ENCODE results near the gene DACT2.

The DACT2 gene

DNA sequence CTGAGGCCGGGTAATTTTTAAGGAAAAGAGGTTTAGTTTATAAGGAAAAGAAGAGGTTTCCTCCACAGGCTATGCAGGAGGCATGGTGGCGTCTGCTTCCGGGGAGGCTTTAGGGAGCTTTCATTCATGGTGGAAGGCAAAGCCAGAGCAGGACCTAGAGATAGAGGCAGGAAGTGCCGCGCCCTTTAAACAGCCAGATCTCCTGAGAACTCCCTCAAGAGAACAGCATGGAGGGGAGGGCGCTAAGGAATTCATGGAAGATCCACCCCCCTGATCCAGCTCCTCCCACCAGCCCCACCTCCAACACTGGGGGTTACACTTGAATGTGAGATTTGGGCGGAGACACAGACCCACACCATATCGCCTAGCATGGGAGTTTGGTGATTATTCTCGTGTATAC lies 13.9 kb upstream of the DACT2 start:
- Histone ChIP-seq H3K27me3 (no peaks in the 10 kb centered on the region), H3K36me3 (no peaks in the 10 kb centered on the region), H3K4me3 (no peak overlapping the region), H3K27ac (no peak overlapping the region), H3K4me2 (no peak overlapping the region), H3K9me3 (replicated peaks in 1 of 11) (peaks cover 0 to 12% (median 8%) of the 10 kb centered on the region in 11 experiments; a peak in 13 of 22 replicates), H4K20me1 (no peaks in the 10 kb centered on the region), H3K4me1 (no peaks in the 10 kb centered on the region), H3K9ac (no peak overlapping the region)
- no peak for TF ChIP-seq Cebpa-rat (IDR thresholded peaks at IDR 0.05)

DNA sequence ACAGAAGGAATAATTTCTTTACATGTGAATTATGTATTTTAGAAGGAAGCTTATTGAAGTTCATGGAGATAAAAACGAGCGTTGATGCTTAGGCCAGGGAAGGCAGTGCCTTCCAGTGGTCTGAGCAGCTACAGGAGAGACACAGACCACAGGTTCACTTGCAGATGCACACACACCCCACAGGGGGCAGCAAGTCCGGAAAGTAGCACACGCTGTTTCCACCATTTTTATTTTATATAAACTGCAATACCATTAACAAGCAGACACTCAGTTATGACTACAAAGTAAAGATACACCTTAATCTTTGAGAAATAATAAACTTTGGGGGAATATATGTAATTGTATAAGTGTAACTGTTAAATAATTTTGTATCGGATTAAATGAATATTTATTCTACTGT lies 13.5 kb upstream of the DACT2 start:
- no peaks in the 10 kb centered on the region for H3K4me1 ChIP-seq
- TF ChIP-seq Cebpa-rat (IDR thresholded peaks at IDR 0.05) = no peak

DNA sequence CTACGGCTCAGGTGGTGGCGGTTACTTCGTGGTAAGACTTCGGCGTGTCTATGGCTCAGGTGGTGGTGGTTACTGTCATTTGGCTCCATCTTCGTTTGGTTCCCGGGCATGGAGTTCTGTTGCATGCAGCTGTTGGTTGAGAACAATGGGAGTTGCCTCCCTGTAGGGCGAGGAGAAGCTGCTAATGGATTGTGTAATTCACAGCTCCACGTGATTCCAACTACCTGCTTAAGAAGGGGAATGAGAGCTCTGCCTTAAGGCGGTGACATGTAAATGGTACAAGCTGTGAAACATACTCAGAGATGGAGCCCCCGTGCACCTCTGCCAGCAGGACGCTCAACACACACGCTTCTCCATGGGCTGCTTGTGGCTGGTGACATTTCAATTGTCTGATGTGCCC lies 12.4 kb upstream of the DACT2 start:
- Histone ChIP-seq H3K4me1 (no peaks in the 10 kb centered on the region), H3K27ac (no peak overlapping the region), H3K4me3 (no peak overlapping the region), H4K20me1 (no peaks in the 10 kb centered on the region), H3K36me3 (no peaks in the 10 kb centered on the region), H3K9ac (no peak overlapping the region), H3K9me3 (replicated peaks in 1 of 11) (peaks cover 0 to 21% (median 12%) of the 10 kb centered on the region in 11 experiments; a peak in 13 of 22 replicates), H3K27me3 (no peaks in the 10 kb centered on the region), H3K4me2 (no peak overlapping the region)
- TF ChIP-seq Cebpa-rat (IDR thresholded peaks at IDR 0.05) = no peak

More for the DNA sequence above, 13.5 kb upstream of the DACT2 start:
- Histone ChIP-seq H3K4me2 (no peak overlapping the region), H3K9ac (no peak overlapping the region), H3K9me3 (replicated peaks in 1 of 11) (peaks cover 0 to 17% (median 12%) of the 10 kb centered on the region in 11 experiments; a peak in 13 of 22 replicates), H3K36me3 (no peaks in the 10 kb centered on the region), H4K20me1 (no peaks in the 10 kb centered on the region), H3K27ac (no peak overlapping the region), H3K27me3 (no peaks in the 10 kb centered on the region), H3K4me3 (no peak overlapping the region)

DNA sequence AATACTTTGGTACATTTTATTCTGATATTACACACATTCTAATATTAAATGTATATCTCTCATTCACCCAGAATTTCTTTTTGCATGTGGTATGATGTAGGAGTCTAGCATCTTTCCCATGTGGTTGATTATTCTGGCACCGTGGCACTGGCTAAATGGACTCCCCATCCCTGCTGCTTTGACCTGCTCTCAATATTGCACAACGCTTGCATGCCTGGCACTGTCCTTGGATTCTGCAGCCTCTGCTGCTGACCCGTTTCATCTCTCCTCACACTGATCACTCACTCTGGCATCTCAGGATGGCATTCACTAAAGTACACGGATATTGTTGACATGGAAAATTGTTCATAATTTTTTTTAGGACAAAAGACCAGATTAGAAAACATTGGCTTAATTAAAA lies 11.5 kb upstream of the DACT2 start:
- no peaks in the 10 kb centered on the region for H4K20me1 ChIP-seq
- no peaks in the 10 kb centered on the region for H3K27me3 ChIP-seq
- H3K4me1 ChIP-seq = no peaks in the 10 kb centered on the region
- H3K36me3 ChIP-seq = no peaks in the 10 kb centered on the region
- no peak overlapping the region for H3K4me2 ChIP-seq
- no peak overlapping the region for H3K9ac ChIP-seq
- no peak overlapping the region for H3K27ac ChIP-seq
- no peak for TF ChIP-seq Cebpa-rat (IDR thresholded peaks at IDR 0.05)
- H3K4me3 ChIP-seq = no peak overlapping the region
- peaks cover 0 to 21% (median 12%) of the 10 kb centered on the region in 11 experiments; a peak in 13 of 22 replicates for H3K9me3 ChIP-seq (replicated peaks in 1 of 11)

DNA sequence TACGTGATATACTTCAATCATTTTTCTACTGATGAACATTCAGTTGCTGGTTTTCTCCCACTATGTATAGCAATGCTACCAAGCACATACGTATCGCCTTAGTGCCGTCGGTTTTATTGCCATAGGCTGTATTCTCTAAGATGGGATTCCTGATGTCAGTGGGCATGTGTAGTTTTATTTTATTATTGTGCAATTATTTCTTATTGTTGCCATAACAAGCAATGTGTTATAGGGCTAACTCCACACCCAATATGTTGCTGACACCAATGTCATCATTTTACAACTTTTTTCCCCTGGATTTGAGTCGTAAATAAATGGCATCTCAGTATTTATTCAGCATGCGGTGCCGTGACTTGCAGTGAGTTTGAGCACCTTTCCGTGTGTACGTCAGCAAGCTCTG lies 10.8 kb upstream of the DACT2 start:
- Histone ChIP-seq H3K27ac (no peak overlapping the region), H4K20me1 (no peaks in the 10 kb centered on the region), H3K9ac (no peak overlapping the region), H3K4me2 (no peak overlapping the region), H3K36me3 (no peaks in the 10 kb centered on the region), H3K4me1 (no peaks in the 10 kb centered on the region), H3K9me3 (replicated peaks in 1 of 11) (peaks cover 0 to 21% (median 12%) of the 10 kb centered on the region in 11 experiments; a peak in 13 of 22 replicates), H3K4me3 (no peak overlapping the region), H3K27me3 (no peaks in the 10 kb centered on the region)
- TF ChIP-seq Cebpa-rat (IDR thresholded peaks at IDR 0.05) = peak in 4 of 11 experiments; percentile 29 to 56 (median 32); a peak in 3 of 22 replicates

DNA sequence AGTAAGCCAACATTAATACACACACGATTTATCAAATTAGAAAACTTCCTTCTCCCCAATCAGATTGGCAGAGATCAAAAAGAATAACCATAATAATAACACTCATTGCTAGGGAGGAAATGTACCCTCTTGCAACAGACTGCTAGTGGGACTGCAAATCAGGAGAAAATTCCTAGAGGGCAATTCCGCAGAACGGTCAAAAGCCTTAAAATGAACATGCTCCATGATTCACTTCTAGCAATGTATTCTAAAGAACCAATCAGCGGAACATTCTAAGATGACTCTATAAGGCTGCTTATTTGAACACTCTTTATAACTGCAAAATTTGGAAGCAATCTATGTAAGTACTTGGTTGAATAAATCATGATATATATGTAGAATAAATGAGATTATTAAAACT lies 8.5 kb upstream of the DACT2 start:
- Histone ChIP-seq H3K9me3 (replicated peaks in 1 of 11) (peaks cover 0 to 21% (median 12%) of the 10 kb centered on the region in 11 experiments; a peak in 13 of 22 replicates), H3K4me1 (no peaks in the 10 kb centered on the region), H3K27ac (no peak overlapping the region), H3K9ac (no peak overlapping the region), H3K36me3 (no peaks in the 10 kb centered on the region), H3K4me2 (no peak overlapping the region), H4K20me1 (no peaks in the 10 kb centered on the region), H3K4me3 (no peak overlapping the region), H3K27me3 (no peaks in the 10 kb centered on the region)
- TF ChIP-seq Cebpa-rat (IDR thresholded peaks at IDR 0.05) = no peak

DNA sequence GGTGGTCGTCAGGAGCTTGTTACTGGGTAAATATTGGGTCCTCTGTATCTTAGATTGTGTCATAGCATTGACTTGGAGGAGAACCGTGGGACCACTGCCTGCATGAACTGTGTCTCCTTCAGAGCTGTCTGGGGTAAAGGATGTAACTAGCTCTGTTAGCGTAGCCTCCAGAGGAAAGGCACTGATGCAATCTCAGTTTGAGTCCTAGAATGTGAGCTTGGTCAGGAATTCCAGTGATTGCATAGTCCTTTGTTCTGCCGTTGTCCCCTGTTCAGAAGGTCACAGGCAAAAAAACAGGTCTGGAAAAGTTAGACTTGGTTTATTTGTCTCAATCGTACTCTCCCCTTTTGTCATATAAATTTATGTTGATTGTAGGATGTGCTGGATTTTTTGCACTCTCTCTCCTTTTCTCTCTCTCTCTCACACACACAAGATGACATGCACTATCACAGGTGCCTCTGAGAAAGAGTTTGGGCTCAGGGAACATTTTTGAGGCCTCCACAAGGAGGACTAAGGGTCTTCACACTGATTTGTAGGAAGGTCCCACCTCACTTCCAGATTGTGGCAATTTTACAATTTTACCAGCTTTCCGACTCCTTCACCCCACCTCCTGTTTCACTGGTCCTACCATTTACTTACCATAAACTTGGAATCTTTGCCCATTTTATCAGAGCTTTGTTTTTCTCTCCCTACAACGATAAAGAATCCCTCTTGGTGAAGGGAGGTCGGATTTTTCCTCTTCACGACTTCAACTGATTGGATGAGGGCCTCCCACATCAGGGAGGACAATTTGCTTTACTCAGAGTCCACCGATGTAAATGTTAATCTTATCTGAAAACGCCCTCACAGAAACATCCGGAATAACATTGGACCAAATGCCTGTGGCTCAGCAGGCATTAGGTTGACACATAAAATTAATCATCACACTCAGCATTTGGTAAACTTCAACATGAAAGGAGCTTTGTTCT lies 7.0 kb upstream of the DACT2 start:
- H3K27ac ChIP-seq = no peak overlapping the region
- peaks cover under 1 to 21% (median 12%) of the 10 kb centered on the region in 11 experiments; a peak in 16 of 22 replicates for H3K9me3 ChIP-seq (replicated peaks in 1 of 11)
- no peak overlapping the region for H3K4me2 ChIP-seq
- no peaks in the 10 kb centered on the region for H3K4me1 ChIP-seq
- H3K9ac ChIP-seq = no peak overlapping the region
- no peaks in the 10 kb centered on the region for H3K27me3 ChIP-seq
- TF ChIP-seq Cebpa-rat (IDR thresholded peaks at IDR 0.05) = no peak
- H3K4me3 ChIP-seq = no peak overlapping the region
- H4K20me1 ChIP-seq = no peaks in the 10 kb centered on the region
- H3K36me3 ChIP-seq = no peaks in the 10 kb centered on the region

DNA sequence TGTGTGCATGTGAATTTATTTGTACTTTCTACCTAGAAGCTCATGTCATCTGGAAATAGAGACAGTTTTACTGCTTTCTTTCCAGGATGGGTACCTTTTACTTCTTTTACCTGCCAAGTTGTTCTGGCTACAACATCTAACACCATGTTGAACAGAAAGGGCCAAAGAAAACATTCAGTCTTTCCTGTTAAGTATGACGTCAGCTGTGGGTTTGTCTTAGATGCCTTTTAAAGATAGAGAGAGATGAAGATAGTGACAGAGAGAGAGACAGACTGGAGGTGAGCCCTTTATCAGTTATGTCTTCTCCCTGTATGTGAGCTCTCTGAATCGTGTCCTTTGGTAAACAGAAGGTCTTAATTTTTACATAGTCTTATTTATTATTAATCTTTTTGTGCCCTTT lies 3.4 kb upstream of the DACT2 start:
- no peaks in the 10 kb centered on the region for H4K20me1 ChIP-seq
- no peak overlapping the region for H3K4me3 ChIP-seq
- H3K9ac ChIP-seq = no peak overlapping the region
- H3K27me3 ChIP-seq = no peaks in the 10 kb centered on the region
- H3K27ac ChIP-seq = no peak overlapping the region
- H3K4me2 ChIP-seq = no peak overlapping the region
- no peaks in the 10 kb centered on the region for H3K4me1 ChIP-seq
- peaks cover 13 to 30% (median 24%) of the 10 kb centered on the region in 11 experiments; a peak in 20 of 22 replicates for H3K9me3 ChIP-seq (replicated peaks in 1 of 11)
- TF ChIP-seq Cebpa-rat (IDR thresholded peaks at IDR 0.05) = no peak
- no peaks in the 10 kb centered on the region for H3K36me3 ChIP-seq

DNA sequence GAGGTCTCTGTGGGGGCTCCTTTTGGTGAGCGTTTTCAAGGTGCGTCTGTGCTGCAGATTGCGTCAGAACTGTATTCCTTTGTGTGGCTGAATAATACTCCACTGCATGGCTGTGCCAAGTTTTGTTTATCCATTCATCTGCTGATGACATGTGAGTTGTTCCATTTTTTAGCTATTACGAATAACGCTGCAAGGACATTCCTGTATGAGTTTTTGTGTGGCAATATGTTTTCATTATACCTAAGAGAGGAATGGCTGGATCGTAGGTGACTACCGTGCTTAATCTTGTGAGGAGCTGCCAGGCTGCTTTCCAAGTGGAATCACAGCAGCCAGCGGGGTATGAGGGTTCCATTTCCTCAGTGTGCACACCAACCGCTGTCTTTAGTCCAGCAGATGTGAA lies 1.1 kb upstream of the DACT2 start:
- no peak overlapping the region for H3K4me2 ChIP-seq
- H3K36me3 ChIP-seq = no peaks in the 10 kb centered on the region
- no peak for TF ChIP-seq Cebpa-rat (IDR thresholded peaks at IDR 0.05)

More for the DNA sequence above, 1.1 kb upstream of the DACT2 start:
- Histone ChIP-seq H3K4me3 (no peak overlapping the region), H3K4me1 (no peaks in the 10 kb centered on the region), H4K20me1 (no peaks in the 10 kb centered on the region), H3K9me3 (replicated peaks in 1 of 11) (peaks cover 13 to 30% (median 24%) of the 10 kb centered on the region in 11 experiments; a peak in 20 of 22 replicates), H3K27me3 (no peaks in the 10 kb centered on the region), H3K9ac (no peak overlapping the region), H3K27ac (no peak overlapping the region)
